Calu3 (cell line): ENCODE results near the gene EEF1AKMT1. TPM values are rescaled to one million over a fixed set of nuclear protein-coding genes. Genes with fewer than 3 reads are reported as not detected.
A peak's percentile ranks its signal among the peaks of the same experiment; 100 is the strongest.

Experiments used
- BruUV-seq: library from RNA; stranded (reverse); fragments of 400-500 nt; replicated peaks from 2 replicates; lab custom pipeline; 2021; lab: Mats Ljungman, UMichigan
- CTCF ChIA-PET: fragments of 300-600 bp; sonication (Branson Sonifier 250); formaldehyde crosslinking; loops from one replicate; lab custom pipeline; 2022; ENCODE audit warnings: antibody characterized with exemption; lab: Charles Lee
- DNase-seq: peaks from one replicate; pipeline ENCODE4 v3.0.0; 2022
- H3K27ac Mint-ChIP-seq: one replicate; pipeline ENCODE4 v1.8.0; 2022; ENCODE audit warnings: mixed read lengths; ENCODE audit not compliant: unreplicated experiment
- H3K27me3 Mint-ChIP-seq: one replicate; pipeline ENCODE4 v1.8.0; 2022; ENCODE audit warnings: mixed read lengths; ENCODE audit not compliant: unreplicated experiment
- H3K36me3 Mint-ChIP-seq: one replicate; pipeline ENCODE4 v1.8.0; 2022; ENCODE audit warnings: mild to moderate bottlenecking, moderate library complexity, mixed read lengths; ENCODE audit not compliant: insufficient read depth, unreplicated experiment
- H3K4me1 Mint-ChIP-seq: one replicate; pipeline ENCODE4 v1.8.0; 2022; ENCODE audit warnings: mild to moderate bottlenecking, low read depth, mixed read lengths; ENCODE audit not compliant: unreplicated experiment
- H3K4me3 Mint-ChIP-seq: one replicate; pipeline ENCODE4 v1.8.0; 2022; ENCODE audit warnings: mild to moderate bottlenecking, low read depth, moderate library complexity, mixed read lengths; ENCODE audit not compliant: unreplicated experiment
- H3K9me3 Mint-ChIP-seq: one replicate; pipeline ENCODE4 v1.8.0; 2022; ENCODE audit warnings: low read depth, mixed read lengths; ENCODE audit not compliant: unreplicated experiment
- CTCF ChIP-seq: fragments of 200-600 bp; IDR thresholded peaks from one replicate; pipeline ENCODE4 v1.8.0; 2022; ENCODE audit warnings: antibody characterized with exemption; ENCODE audit not compliant: unreplicated experiment
- intact Hi-C: fragments of 100-400 bp; cut with micrococcal nuclease; formaldehyde crosslinking; loops from one replicate; pipeline ENCODE4 v1.10.0; 2022; ENCODE audit not compliant: unreplicated experiment
- total RNA-seq: library from RNA; stranded (reverse); gene quantifications from 2 replicates; pipeline ENCODE4 v1.2.3, GENCODE V29; 2022

The EEF1AKMT1 gene
- total RNA-seq, 1 experiment from 2014 or later = 6.0 TPM

GRCh38 chr13:20714563-20715329 lies 59.0 kb downstream of the EEF1AKMT1 start:
- H3K36me3 Mint-ChIP-seq = no peaks in the 10 kb centered on the region
- H3K4me3 Mint-ChIP-seq = no peak overlapping the region
- CTCF ChIA-PET = interaction anchor here (0.5 kb wide), 1 partner anchor 136 kb away, joined by 6 read pairs; no protein-coding TSS in a partner anchor
- intact Hi-C loops = loop anchor here (5.0 kb wide), 1 partner anchor 217 kb away; no protein-coding TSS in a partner anchor
- H3K9me3 Mint-ChIP-seq = no peaks in the 10 kb centered on the region
- no peak for DNase-seq
- peaks cover 23% of the 10 kb centered on the region for H3K27me3 Mint-ChIP-seq
- H3K27ac Mint-ChIP-seq = no peak overlapping the region
- no peak for TF ChIP-seq CTCF
- H3K4me1 Mint-ChIP-seq = peaks cover 18% of the 10 kb centered on the region
- BruUV-seq = no TSS peak

- TF ChIP-seq CTCF = no peak
- intact Hi-C loops = loop anchor here (5.0 kb wide), 1 partner anchor 217 kb away; no protein-coding TSS in a partner anchor
- Mint-ChIP-seq H3K27ac (no peak overlapping the region), H3K4me3 (no peak overlapping the region), H3K4me1 (peaks cover 18% of the 10 kb centered on the region), H3K36me3 (no peaks in the 10 kb centered on the region), H3K9me3 (no peaks in the 10 kb centered on the region), H3K27me3 (peaks cover 23% of the 10 kb centered on the region)
- no TSS peak for BruUV-seq
- DNase-seq = no peak
- CTCF ChIA-PET = no interaction called here
These were observed 59.6 kb downstream of the EEF1AKMT1 start for GRCh38 chr13:20714161-20714560.

GRCh38 chr13:20713751-20714150 lies 60.0 kb downstream of the EEF1AKMT1 start:
- intact Hi-C loops = loop anchor here (2.0 to 5.0 kb wide), 2 partner anchors 115 to 216 kb away; no protein-coding TSS in a partner anchor
- TF ChIP-seq CTCF = no peak
- H3K9me3 Mint-ChIP-seq = no peaks in the 10 kb centered on the region
- H3K4me1 Mint-ChIP-seq = peaks cover 18% of the 10 kb centered on the region
- no peak for DNase-seq
- H3K27me3 Mint-ChIP-seq = peaks cover 23% of the 10 kb centered on the region
- H3K36me3 Mint-ChIP-seq = no peaks in the 10 kb centered on the region
- no peak overlapping the region for H3K27ac Mint-ChIP-seq
- CTCF ChIA-PET = no interaction called here
- no TSS peak for BruUV-seq
- no peak overlapping the region for H3K4me3 Mint-ChIP-seq

GRCh38 chr13:20713014-20713376 lies 60.8 kb downstream of the EEF1AKMT1 start:
- H3K4me1 Mint-ChIP-seq = peaks cover 18% of the 10 kb centered on the region
- no peak for DNase-seq
- H3K27ac Mint-ChIP-seq = no peak overlapping the region
- H3K4me3 Mint-ChIP-seq = peak overlapping the region; percentile 53
- H3K27me3 Mint-ChIP-seq = peaks cover 23% of the 10 kb centered on the region
- no peaks in the 10 kb centered on the region for H3K36me3 Mint-ChIP-seq
- no peaks in the 10 kb centered on the region for H3K9me3 Mint-ChIP-seq
- BruUV-seq = no TSS peak
- TF ChIP-seq CTCF = no peak
- CTCF ChIA-PET = no interaction called here
- intact Hi-C loops = loop anchor here (2.0 to 5.0 kb wide), 2 partner anchors 116 to 216 kb away; no protein-coding TSS in a partner anchor
